HK-2 (cell line): Measurements from ENCODE around the gene MS4A4E.
"Not testable (repeated sequence)": the region's sequence is repeated elsewhere in the genome, so short reads cannot be mapped to it uniquely, and the experiment has no call there.

Experiments used
- DNase-seq: peaks from one replicate; pipeline ENCODE4 v3.0.0-alpha.2; 2018; ENCODE audit not compliant: unreplicated experiment

The MS4A4E gene

GRCh38 chr11:60242740-60243239, at the start of gene MS4A4E:
Gene MS4A4E (minus strand): TSS chr11:60243137. CDS start chr11:60230055, 13,082 bp downstream.
- DNase-seq = no peak

GRCh38 chr11:60292145-60292544, 49.2 kb upstream of the MS4A4E start:
- DNase-seq = no peak

- no peak for DNase-seq
Measured at GRCh38 chr11:60288531-60288930, 45.6 kb upstream of the MS4A4E start.

GRCh38 chr11:60285411-60286126, 42.6 kb upstream of the MS4A4E start:
- DNase-seq = not testable (repeated sequence)

GRCh38 chr11:60282286-60282685, 39.3 kb upstream of the MS4A4E start:
- DNase-seq = no peak

GRCh38 chr11:60281485-60281884, 38.5 kb upstream of the MS4A4E start:
- no peak for DNase-seq

GRCh38 chr11:60280412-60280811, 37.5 kb upstream of the MS4A4E start, which contains the start of gene MS4A4A:
Gene MS4A4A (plus strand): TSS chr11:60280666. CDS start chr11:60280676, 10 bp downstream.
- DNase-seq = no peak

- DNase-seq = no peak
Measured at GRCh38 chr11:60274416-60274815, 31.5 kb upstream of the MS4A4E start.

- DNase-seq = no peak
Measured at GRCh38 chr11:60265373-60266214, 22.7 kb upstream of the MS4A4E start.

GRCh38 chr11:60264644-60265043, 21.7 kb upstream of the MS4A4E start:
- no peak for DNase-seq

GRCh38 chr11:60263402-60263801, 20.5 kb upstream of the MS4A4E start:
- DNase-seq = no peak

- no peak for DNase-seq
Measured at GRCh38 chr11:60261014-60261413, 18.1 kb upstream of the MS4A4E start.

- no peak for DNase-seq
Measured at GRCh38 chr11:60257956-60258722, 15.2 kb upstream of the MS4A4E start.

- DNase-seq = no peak
Measured at GRCh38 chr11:60252213-60253108, 9.5 kb upstream of the MS4A4E start.

GRCh38 chr11:60251485-60252212, 8.7 kb upstream of the MS4A4E start:
- no peak for DNase-seq

- no peak for DNase-seq
Measured at GRCh38 chr11:60241786-60242185, 1.2 kb downstream of the MS4A4E start.

- DNase-seq = no peak
Measured at GRCh38 chr11:60240662-60241061, 2.3 kb downstream of the MS4A4E start.

- DNase-seq = no peak
Measured at GRCh38 chr11:60235321-60235720, 7.6 kb downstream of the MS4A4E start.

GRCh38 chr11:60230681-60231080, 12.3 kb downstream of the MS4A4E start:
- no peak for DNase-seq

GRCh38 chr11:60222141-60222540, 20.8 kb downstream of the MS4A4E start:
- no peak for DNase-seq
